GM21737 (cell line): ENCODE measurements around the gene NRM.
A peak's percentile ranks its signal among the peaks of the same experiment; 100 is the strongest.
"Not testable (repeated sequence)": the region's sequence is repeated elsewhere in the genome, so short reads cannot be mapped to it uniquely, and the experiment has no call there.

ENCODE experiments used
- ATAC-seq: cut with Tn5 transposase; IDR thresholded peaks from one replicate; pipeline ENCODE4 v1.9.1; 2021; ENCODE audit warnings: mild to moderate bottlenecking, moderate library complexity; ENCODE audit not compliant: unreplicated experiment

NRM gene

DNA sequence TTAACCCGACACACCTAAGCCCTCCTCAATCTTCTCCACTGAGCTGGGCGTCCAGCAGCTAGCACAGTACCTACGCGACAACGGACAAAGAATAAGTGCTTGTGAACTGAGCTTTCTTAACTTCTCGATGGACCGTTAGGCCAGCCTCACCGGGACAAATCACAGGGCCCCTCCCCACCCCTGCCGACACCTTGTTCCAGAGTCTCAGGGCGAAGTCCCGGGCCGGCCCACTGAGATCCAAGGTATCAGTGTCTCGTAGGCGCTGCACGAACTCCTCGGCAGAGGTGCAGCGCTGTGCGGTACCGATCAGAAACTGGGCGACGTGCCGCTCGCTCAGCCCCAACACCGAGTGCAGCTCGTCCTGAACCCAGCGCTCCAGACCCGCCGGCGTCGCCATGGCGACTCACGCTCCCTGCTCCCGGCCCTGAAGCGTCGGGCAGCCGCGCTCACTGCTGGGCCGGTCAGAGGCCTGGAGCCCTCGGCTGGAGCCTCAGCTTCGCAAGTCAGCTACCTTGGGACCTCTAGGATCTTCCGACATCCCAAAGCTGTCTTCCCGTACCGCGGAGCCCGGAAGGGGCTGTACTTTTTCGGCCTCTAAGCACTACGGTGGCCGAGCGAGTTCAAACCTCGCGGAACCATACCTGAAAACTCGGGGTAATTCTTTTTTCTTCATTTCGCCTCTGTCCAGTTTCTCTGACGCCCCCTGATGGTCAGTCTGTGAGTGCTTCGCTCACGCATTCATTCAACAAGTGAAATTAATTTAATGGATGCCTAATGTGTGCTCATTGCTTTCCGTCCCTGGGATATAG, 18.1 kb downstream of the NRM start, which contains the start of gene DHX16:
Gene DHX16, minus strand, starts transcription at position 562 of the 809 bp plus-strand sequence. Its CDS starts 165 bp downstream, at position 397.
- peak; percentile 67 for ATAC-seq

- ATAC-seq, result no peak
Measured at GRCh38 chr6:30670760-30671527, 19.8 kb downstream of the NRM start.

GRCh38 chr6:30666300-30666699, 24.5 kb downstream of the NRM start:
- not testable (repeated sequence) for ATAC-seq

DNA sequence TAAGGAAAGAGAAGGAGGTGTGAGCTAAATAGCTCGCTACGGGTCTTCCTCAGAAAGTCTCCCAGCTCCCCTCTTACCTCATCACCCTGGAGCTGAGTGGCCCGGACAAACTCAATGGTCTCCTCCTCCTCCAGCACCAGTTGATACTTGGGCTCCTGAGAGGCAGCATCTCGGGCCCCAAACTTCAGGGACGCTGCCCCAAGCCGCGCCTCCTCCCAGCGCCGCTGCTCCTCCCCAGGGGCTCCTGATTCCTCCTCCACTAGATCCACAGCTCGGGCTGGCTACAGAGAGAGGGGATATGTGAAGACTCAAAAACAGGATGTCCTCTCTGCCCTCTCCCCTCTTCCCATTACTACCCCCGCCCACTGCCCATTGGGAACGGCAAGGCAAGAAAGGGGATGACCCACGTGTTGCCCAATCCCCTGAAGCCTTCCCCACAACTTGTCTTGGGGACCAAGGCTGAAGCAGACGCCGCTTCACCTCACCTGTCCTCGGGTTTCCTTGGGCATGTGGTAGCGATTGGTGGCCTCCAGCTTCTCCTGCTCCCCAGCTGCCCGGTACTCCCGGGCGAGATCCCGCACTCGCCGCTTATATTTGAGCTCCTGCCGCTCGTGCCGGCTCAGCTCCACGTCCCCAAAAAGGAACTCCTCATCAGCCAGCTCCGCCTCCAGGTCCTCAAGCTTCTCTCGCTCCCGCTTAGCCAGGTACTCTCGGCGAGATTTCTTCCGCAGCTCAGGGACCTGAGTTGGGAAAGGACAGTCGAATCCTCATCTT, 25.6 kb downstream of the NRM start:
- no peak for ATAC-seq

GRCh38 chr6:30657922-30658321, 32.9 kb downstream of the NRM start:
- not testable (repeated sequence) for ATAC-seq

DNA sequence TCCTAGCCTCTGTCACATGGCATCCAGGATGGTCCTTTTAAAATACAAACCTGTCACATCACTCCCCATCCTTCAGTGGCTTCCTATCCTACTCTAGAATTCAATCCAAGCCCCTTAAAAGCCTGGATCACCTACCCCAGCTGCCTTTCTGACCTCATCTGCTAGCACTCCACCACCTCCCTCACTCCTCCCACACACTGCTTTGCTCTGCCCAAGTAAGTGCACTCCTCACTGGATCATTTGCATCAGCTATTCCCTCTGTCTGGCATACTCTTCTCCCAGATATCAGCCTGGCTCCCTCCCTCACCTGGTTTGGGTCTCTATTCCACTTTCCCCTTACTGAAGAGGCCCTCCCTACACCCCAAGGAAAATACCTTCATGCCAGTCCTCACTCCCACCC, 33.3 kb downstream of the NRM start:
- no peak for ATAC-seq

- no peak for ATAC-seq
Measured at GRCh38 chr6:30656513-30656912, 34.3 kb downstream of the NRM start.

DNA sequence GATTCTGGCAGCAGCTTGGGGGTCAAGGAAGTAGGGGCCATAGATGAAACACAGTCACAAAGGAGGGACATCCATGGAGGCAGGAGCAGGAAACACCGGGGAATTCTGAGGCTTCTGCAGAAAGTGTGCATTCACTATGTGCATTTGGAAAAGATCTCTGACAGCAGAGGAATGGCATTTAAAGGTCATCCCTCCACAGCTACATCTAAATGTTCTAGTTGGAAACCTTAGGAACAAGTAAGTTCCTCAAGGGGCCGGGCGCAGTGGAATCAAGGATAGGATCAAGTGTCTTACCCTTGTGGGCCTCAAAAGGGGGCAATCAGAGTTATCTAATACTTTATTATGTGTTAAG, 35.1 kb downstream of the NRM start:
- ATAC-seq, result no peak

DNA sequence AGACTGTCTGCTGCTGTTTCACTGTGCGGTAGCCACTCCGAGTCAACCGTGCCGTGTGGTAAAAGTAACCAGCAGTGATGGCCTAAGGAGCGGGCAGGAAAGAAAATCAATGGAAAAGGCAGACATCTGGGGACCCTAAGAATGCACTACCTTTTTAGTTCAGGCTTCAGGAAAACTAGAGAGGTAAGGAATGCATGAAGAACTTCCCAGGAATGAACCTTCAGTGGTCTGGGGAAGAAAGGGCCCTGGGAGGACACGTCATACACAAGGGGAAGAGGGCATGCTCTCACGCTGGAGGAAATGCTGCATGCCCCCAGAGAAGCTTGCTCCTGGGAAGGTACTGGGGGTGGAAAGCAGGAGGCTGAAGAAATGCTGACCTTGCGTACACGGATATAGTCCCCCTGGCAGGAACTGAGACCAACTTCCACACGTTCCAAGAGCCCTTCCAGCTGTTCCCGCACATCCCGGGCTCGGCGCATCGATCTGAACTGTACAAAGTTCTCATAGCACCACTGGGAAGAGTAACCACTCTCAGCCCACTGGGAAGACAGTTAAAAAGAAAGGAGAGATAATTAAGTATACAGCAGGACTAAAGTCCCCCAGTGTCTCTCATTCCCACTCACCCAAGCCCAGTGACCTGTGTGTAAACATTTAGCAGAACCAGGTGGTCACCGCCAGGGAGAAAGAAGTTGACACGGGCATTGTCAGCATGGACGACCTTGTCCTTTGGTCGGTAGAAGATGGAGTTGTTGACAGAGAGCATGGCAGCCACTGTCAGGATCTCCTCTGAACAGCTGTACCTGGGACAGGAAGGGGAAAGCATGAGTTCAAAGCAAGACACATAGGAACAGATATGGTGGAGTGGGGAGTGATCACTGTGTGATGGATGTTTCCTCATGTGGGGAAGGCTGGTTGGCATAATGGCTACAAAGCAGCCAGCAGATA, 35.7 kb downstream of the NRM start:
- no peak for ATAC-seq

DNA sequence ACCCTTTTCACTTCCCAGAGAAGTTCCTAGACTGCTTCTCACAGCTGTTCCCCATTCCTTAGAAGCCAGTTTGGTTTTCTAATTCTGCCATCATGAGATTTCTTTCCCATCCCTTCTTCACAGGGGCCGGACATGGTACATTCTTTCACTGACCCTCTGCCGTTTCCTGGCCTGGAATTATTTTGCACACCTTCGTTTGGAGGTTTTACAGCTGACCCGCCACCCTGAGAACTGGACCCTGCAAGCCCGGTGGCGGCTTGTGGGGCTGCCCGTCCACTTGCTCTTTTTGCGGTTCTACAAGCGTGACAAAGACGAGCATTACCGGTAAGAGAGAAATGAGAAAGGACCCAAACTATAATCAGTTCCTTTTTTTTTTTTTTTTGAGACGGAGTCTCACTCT, 39.6 kb downstream of the NRM start:
- no peak for ATAC-seq

DNA sequence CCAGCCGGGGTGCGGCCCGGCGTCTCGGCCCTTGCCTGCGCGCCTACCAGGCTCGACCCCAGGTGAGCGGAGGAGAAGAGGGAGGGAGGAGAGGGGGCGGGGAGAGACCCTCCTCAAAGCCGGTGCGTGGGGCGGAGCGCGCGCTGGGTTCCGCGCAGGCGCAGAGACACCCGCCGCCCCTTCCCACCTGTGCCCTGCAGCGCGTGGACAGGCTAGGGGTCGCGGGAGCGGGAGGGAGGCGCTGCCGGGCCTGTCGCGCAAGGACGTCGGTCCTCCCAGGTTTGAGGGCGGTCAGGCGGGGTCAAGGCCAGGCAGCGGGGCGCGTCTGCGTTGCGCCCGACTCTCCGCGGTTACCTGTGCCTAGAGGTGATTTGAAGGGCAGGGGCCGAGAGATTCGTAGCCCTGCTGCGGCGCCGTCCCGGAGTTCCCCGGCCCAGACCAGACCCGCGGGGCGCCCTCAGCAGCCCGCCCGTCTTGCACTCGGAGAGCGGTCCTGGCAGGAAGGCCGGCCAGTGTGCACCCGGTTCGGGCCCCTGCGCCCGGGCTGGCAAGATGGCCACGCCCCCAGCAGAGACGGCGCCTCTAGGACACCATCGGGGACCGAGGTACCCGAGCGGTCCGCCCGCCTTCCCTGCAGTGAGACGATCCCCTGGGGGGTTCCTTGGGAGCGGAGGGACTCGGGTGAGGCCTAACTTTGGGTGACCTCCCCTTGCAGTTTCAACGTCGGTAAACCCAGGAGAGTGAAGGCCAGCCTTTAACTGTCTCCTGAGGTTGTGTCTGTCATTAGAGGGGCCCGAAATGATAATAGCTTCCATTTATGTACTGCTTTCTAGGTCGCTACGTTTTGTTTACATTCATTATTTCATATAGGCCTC, 43.3 kb downstream of the NRM start:
- peak; percentile 57 for ATAC-seq

- peak; percentile 41 for ATAC-seq
Measured at GRCh38 chr6:30646450-30647241, 44.1 kb downstream of the NRM start, which contains the start of gene C6orf136. Gene C6orf136 (plus strand): TSS chr6:30647133. CDS start chr6:30647232, 99 bp downstream.

GRCh38 chr6:30645989-30646388, 44.8 kb downstream of the NRM start:
- ATAC-seq, result no peak

- ATAC-seq, result no peak
Measured at GRCh38 chr6:30644769-30645168, 46.0 kb downstream of the NRM start.

DNA sequence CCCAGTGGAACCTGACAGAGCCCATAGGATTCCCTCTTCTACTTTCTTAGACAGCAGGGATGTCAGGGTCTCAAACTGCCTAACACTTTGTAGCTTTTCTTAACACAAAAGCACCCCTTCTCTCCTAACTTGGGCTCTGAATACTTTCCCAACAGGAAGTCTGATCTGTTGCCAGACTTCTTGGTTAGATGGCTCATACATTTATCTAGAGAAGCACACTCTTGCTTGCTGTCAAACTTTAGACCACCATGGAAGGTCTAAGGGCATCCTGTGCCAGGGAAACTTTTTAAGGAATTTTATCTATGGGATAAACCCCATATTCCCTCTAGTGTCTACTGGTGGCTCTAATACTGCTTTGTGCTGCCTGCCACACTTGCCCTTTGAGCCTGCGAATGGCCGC, 47.1 kb downstream of the NRM start:
- ATAC-seq, result no peak

GRCh38 chr6:30641048-30641447, 49.7 kb downstream of the NRM start:
- no peak for ATAC-seq

GRCh38 chr6:30640481-30640880, 50.3 kb downstream of the NRM start:
- no peak for ATAC-seq
